HL-60/S4 treated with phorbol 12-myristate 13-acetate at 8.2 ng/mL for 4 days and 3 days (cell line): ENCODE data around the gene LRRC74A.

ENCODE experiments used
- in situ Hi-C: fragments of 300-500 bp; cut with MboI; formaldehyde crosslinking; loops from 2 replicates; pipeline ENCODE4 v1.15.0; 2022; ENCODE audit warnings: low sequenced_read_pairs

Gene LRRC74A

DNA sequence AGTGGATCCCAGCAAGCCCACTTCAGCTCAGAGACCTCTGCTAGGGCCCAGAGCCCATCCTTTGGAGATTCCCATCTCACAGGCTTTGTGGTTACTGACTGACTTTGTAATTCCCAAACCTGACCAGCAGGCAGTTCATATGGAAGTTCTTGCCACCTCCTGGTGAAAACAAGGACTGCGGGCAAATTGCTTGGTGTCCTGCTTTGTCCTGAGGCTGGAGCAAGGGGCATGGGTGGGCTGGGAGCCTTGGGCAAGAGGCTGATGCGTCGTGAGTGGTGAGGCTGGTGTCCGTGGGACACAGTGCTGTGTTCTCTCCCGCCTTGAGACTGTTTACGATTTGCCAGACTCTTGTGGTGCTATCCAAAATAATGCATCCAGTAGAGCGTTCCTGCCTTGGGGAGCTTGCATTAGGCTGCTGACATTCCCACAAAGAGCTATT lies 91.0 kb downstream of the LRRC74A start:
- in situ Hi-C loops, result loop anchor here (10.0 kb wide), 1 partner anchor 148 kb away; no protein-coding TSS in a partner anchor

DNA sequence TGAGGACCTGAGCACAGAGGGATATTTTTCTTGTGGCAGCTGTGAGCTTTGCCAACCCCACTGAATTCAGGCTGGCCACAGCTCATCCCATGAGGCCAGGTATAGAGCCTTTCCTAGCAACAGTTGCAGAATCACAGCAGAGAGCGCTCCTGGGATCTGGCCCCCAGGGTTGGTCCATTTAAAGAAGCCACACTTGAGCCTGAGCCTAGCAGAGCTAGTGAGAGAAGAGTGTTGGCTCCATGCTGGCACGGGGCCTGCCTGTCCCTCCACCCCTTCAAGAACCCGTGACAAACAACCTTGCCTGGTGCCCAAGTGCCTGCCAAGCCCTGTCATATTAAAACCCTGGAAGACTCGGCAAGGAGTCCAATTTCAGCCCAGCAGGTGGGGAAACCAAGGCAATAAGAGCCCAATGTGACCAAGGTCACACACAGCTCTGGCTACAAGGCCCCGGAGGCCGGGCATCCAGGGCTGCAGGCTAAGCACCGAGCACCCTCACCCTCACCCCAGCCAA lies 91.6 kb downstream of the LRRC74A start:
- in situ Hi-C loops, result loop anchor here (10.0 kb wide), 1 partner anchor 147 kb away; no protein-coding TSS in a partner anchor

DNA sequence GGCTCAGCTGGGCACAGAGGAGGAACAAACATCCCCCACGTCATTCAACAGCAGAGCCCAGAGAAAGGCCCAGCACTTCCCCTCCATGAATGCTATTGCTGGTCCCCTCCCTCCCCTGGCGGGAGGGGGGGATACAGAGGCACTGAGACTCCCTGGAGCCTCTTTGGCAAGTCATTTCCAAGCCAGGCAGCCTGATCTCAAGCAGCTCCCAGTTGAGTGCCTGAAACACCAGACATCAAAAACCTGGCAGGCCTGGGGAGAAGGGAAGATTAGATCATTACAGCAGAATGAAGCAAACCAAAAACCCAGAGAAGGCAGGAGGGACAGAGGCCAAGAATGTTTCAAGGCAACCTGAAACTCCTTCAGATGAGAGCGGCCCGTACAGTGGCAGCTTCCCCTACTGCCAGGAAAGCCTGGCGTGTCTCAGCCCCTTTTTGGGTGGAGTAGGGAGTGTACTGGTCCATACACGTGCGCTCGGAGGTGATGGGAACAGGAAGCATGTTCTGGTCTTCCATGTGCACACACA lies 92.1 kb downstream of the LRRC74A start:
- in situ Hi-C loops, result loop anchor here (10.0 kb wide), 1 partner anchor 146 kb away; no protein-coding TSS in a partner anchor

DNA sequence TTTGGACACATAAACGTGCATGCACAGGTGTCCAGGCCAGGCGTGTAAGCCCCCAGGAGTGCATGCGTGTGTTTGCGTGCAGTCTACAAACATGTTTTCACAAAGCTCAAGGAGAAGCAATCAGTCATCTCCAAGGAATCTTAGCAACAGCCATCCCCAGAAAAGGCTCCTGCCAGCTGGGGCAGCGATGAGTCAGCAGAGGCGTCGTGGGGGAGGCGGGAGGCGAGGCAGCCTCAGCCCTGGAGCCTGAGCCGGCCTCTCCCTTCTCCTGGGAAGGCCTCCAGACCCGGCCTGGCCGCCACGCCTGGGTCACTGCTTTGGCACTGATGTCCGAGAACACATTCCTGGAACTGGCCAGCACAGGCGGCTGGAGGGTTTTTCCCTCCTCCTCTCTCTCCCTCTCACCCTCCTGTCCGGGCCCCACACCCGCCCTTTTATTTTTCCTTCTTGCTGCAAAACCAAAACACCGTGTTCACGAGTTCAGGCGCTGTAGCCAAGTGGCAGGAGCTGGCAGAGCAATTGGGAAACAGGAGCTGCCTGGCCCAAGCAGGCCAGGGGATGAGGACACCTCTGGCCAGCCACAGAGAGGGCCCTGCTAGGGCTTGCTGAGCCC lies 92.7 kb downstream of the LRRC74A start:
- in situ Hi-C loops, result loop anchor here (10.0 kb wide), 1 partner anchor 146 kb away; no protein-coding TSS in a partner anchor
